Measurements from ENCODE around the gene ATP6V1C2. TPM values are rescaled to one million over a fixed set of nuclear protein-coding genes. Genes with fewer than 3 reads are reported as not detected.

Gene ATP6V1C2, protein sequence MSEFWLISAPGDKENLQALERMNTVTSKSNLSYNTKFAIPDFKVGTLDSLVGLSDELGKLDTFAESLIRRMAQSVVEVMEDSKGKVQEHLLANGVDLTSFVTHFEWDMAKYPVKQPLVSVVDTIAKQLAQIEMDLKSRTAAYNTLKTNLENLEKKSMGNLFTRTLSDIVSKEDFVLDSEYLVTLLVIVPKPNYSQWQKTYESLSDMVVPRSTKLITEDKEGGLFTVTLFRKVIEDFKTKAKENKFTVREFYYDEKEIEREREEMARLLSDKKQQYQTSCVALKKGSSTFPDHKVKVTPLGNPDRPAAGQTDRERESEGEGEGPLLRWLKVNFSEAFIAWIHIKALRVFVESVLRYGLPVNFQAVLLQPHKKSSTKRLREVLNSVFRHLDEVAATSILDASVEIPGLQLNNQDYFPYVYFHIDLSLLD
- 0.93 and 1.1 TPM in 2 replicates for total RNA-seq (ENCODE audit: low replicate concordance)
- long read RNA-seq, partial matches to known transcripts, result 0 of 1 reads
- long read RNA-seq, other reads (novel, unspliced or antisense), result 1 of 1 reads

- H3K4me1 Mint-ChIP-seq (ENCODE audit: unreplicated experiment), result peaks cover 6% of the 10 kb centered on the region
- H3K27ac Mint-ChIP-seq, result no peak within 1 kb of the TSS
- H3K9me3 Mint-ChIP-seq, result no peaks in the 10 kb centered on the region
- peak; percentile 71 for DNase-seq (ENCODE audit: extremely low spot score, unreplicated experiment)
- H3K36me3 Mint-ChIP-seq, result no peaks in the 10 kb centered on the region
- peaks cover 90% of the 10 kb centered on the region for H3K27me3 Mint-ChIP-seq
- peak within 1 kb of the TSS; percentile 74 for H3K4me3 Mint-ChIP-seq
- TF ChIP-seq, protein P1, sequence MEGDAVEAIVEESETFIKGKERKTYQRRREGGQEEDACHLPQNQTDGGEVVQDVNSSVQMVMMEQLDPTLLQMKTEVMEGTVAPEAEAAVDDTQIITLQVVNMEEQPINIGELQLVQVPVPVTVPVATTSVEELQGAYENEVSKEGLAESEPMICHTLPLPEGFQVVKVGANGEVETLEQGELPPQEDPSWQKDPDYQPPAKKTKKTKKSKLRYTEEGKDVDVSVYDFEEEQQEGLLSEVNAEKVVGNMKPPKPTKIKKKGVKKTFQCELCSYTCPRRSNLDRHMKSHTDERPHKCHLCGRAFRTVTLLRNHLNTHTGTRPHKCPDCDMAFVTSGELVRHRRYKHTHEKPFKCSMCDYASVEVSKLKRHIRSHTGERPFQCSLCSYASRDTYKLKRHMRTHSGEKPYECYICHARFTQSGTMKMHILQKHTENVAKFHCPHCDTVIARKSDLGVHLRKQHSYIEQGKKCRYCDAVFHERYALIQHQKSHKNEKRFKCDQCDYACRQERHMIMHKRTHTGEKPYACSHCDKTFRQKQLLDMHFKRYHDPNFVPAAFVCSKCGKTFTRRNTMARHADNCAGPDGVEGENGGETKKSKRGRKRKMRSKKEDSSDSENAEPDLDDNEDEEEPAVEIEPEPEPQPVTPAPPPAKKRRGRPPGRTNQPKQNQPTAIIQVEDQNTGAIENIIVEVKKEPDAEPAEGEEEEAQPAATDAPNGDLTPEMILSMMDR (conservative IDR thresholded peaks at IDR 0.05), result no peak
Observed at GRCh38 chr2:10721396-10722251, at the start of gene ATP6V1C2. TSS of gene ATP6V1C2 (plus strand) at chr2:10721630. CDS start at chr2:10722850, 1,220 bp downstream.

- no peak overlapping the region for H3K4me3 Mint-ChIP-seq
- no peaks in the 10 kb centered on the region for H3K9me3 Mint-ChIP-seq
- H3K4me1 Mint-ChIP-seq (ENCODE audit: unreplicated experiment), result no peaks in the 10 kb centered on the region
- DNase-seq (ENCODE audit: extremely low spot score, unreplicated experiment), result no peak
- H3K27ac Mint-ChIP-seq, result no peak overlapping the region
- H3K36me3 Mint-ChIP-seq, result peaks cover 10% of the 10 kb centered on the region
- H3K27me3 Mint-ChIP-seq, result no peaks in the 10 kb centered on the region
- TF ChIP-seq, protein P1 (conservative IDR thresholded peaks at IDR 0.05), result no peak
Observed at GRCh38 chr2:10675131-10675530, 46.3 kb upstream of the ATP6V1C2 start.

DNA sequence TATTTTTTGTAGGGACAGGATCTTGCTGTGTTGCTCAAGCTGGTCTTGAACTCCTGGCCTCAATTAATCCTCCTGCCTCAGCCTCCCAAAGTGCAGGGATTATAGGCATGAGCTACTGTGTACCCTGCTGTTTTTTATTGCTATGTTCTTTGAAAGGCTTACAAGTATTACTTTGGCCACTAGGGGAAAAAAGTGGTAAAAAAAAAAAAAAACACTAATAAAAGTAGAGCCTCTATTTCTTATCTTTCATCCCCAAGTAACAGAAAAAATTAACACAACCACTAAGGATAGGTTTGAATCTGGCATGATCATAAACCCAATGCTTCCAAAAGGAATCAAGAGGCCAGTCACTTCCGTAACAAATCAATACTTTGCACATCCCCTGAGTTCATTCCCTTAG is 43.2 kb upstream of the ATP6V1C2 start:
- Mint-ChIP-seq H3K4me3 (no peak overlapping the region), H3K36me3 (peaks cover 19% of the 10 kb centered on the region), H3K9me3 (no peaks in the 10 kb centered on the region), H3K27ac (no peak overlapping the region), H3K4me1 (ENCODE audit: unreplicated experiment) (no peaks in the 10 kb centered on the region), H3K27me3 (no peaks in the 10 kb centered on the region)
- no peak for DNase-seq (ENCODE audit: extremely low spot score, unreplicated experiment)
- TF ChIP-seq, protein P1 (conservative IDR thresholded peaks at IDR 0.05), result peak; percentile 64

- Mint-ChIP-seq H3K4me3 (no peak overlapping the region), H3K36me3 (peaks cover 14% of the 10 kb centered on the region), H3K27ac (no peak overlapping the region), H3K9me3 (no peaks in the 10 kb centered on the region), H3K27me3 (no peaks in the 10 kb centered on the region), H3K4me1 (ENCODE audit: unreplicated experiment) (no peaks in the 10 kb centered on the region)
- TF ChIP-seq, protein P1 (conservative IDR thresholded peaks at IDR 0.05), result no peak
- DNase-seq (ENCODE audit: extremely low spot score, unreplicated experiment), result no peak
Observed at GRCh38 chr2:10680214-10680613, 41.2 kb upstream of the ATP6V1C2 start.

DNA sequence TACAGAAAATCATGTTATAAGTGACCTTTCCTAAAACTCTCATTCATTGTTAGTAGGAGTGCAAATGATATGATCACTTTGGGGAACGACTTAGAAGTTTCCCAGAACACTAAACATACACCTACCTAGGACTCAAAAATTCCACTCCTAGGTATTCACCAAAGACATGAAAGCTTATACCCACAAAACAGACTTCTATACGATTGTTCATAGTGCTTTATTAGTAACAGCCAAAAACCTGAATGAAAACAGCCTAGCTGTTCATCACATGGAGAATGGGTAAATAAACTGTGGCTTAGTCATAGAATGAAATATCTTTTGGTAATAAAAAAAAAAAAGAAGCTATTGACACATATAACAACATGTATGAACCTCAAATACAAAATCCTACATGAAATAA is 40.5 kb upstream of the ATP6V1C2 start:
- DNase-seq (ENCODE audit: extremely low spot score, unreplicated experiment), result no peak
- H3K27me3 Mint-ChIP-seq, result no peaks in the 10 kb centered on the region
- TF ChIP-seq, protein P1 (conservative IDR thresholded peaks at IDR 0.05), result no peak
- no peaks in the 10 kb centered on the region for H3K4me1 Mint-ChIP-seq (ENCODE audit: unreplicated experiment)
- H3K9me3 Mint-ChIP-seq, result no peaks in the 10 kb centered on the region
- peaks cover 14% of the 10 kb centered on the region for H3K36me3 Mint-ChIP-seq
- H3K27ac Mint-ChIP-seq, result no peak overlapping the region
- H3K4me3 Mint-ChIP-seq, result no peak overlapping the region

Data from type B pancreatic cell (in vitro differentiated cells).